SH-SY5Y (cell line): ENCODE results near the gene UBE4B.

Source experiments
- GATA2 ChIP-seq: IDR thresholded peaks from 2 replicates; pipeline ENCODE4 v1.6.1; 2011; ENCODE audit warnings: mild to moderate bottlenecking, low read depth, low read length
- GATA3 ChIP-seq: IDR thresholded peaks from 2 replicates; pipeline ENCODE4 v1.6.1; 2011; ENCODE audit warnings: low read depth, mild to moderate bottlenecking, low read length, moderate library complexity

- TF ChIP-seq GATA3, result no peak
- TF ChIP-seq GATA2, result no peak
Observed at GRCh38 chr1:10014016-10014415, 18.7 kb upstream of the UBE4B start.
